K562 (cell line): ENCODE data around the gene FZD4. TPM values are rescaled to one million over a fixed set of nuclear protein-coding genes. Genes with fewer than 3 reads are reported as not detected.

Source experiments
- ATAC-seq: fragments of 200-7000 bp; cut with Tn5 transposase; 3 replicates; pipeline ENCODE4 v1.9.1; 2020; ENCODE audit warnings: moderate library complexity
- BruUV-seq: library from RNA; stranded (reverse); fragments of 400-500 nt; replicated peaks from 2 replicates; lab custom pipeline; 2021; lab: Mats Ljungman, UMichigan
- CTCF ChIA-PET: fragments of 300-600 bp; formaldehyde crosslinking; extraction: SDS; loops from one replicate; lab custom pipeline; 2021; ENCODE audit warnings: low intra/inter-chr PET ratio; lab: Yijun Ruan, JAX
- POLR2A ChIA-PET: fragments of 300-600, 350-650 bp; sonication (Branson Sonifier 250); formaldehyde crosslinking; extraction: SDS; loops from one replicate; lab custom pipeline; 2021; ENCODE audit warnings: antibody characterized with exemption, inconsistent platforms; lab: Yijun Ruan, JAX
- DNase-seq, 4 experiments: peaks; one replicate each; pipeline versions ENCODE4 v3.0.0 to v3.0.0-alpha.2; 2011 to 2018; ENCODE audit warnings: low spot score in 3 of 4, mixed read lengths in 3 of 4; ENCODE audit errors: extremely low read depth in 1 of 4
- FAIRE-seq: peaks from 2 replicates; lab custom pipeline; 2011; peaks lifted over from hg19 to GRCh38; lab: Jason Lieb, UNC
- H2AFZ ChIP-seq: 2 replicates; pipeline ENCODE4 v1.6.0; 2011; ENCODE audit warnings: low read depth, low read length, control low read depth, inconsistent platforms
- H3K27ac ChIP-seq: fragments of 200-600 bp; 3 replicates; pipeline ENCODE4 v1.8.0; 2011; ENCODE audit warnings: low read depth, mild to moderate bottlenecking, control low read depth, inconsistent platforms, low read length, moderate library complexity, mixed read lengths; ENCODE audit errors: extremely low read depth
- H3K27me3 ChIP-seq, 2 experiments: fragments of 300-600 bp in 1 of 2; 2 replicates in 1 of 2; 3 replicates in 1 of 2; pipeline versions ENCODE4 v1.6.0 to v1.8.0; 2011; ENCODE audit warnings: inconsistent platforms in 2 of 2, low read length in 2 of 2, mild to moderate bottlenecking in 1 of 2, mixed read lengths in 1 of 2, moderate library complexity in 1 of 2; ENCODE audit not compliant: control insufficient read depth in 2 of 2, insufficient read depth in 2 of 2
- H3K36me3 ChIP-seq: fragments of 300-600 bp; 3 replicates; pipeline ENCODE4 v1.8.0; 2011; ENCODE audit warnings: mild to moderate bottlenecking, low read length, inconsistent platforms; ENCODE audit not compliant: control insufficient read depth, insufficient read depth
- H3K4me1 ChIP-seq, 2 experiments: fragments of 200-600 bp in 1 of 2; replicated peaks in 1 of 2; 2 replicates in 1 of 2; 3 replicates in 1 of 2; pipeline versions ENCODE4 v1.5.1 to v1.8.0; 2011; ENCODE audit warnings: inconsistent platforms in 2 of 2, low read length in 2 of 2, mild to moderate bottlenecking in 1 of 2, mixed read lengths in 1 of 2, moderate library complexity in 1 of 2; ENCODE audit not compliant: control insufficient read depth in 2 of 2, insufficient read depth in 2 of 2
- H3K4me2 ChIP-seq: 2 replicates; pipeline ENCODE4 v1.6.1; 2011; ENCODE audit warnings: low read length, control low read depth, inconsistent platforms, mixed read lengths; ENCODE audit not compliant: insufficient read depth
- H3K4me3 ChIP-seq: fragments of 200-600 bp; sonication (generic), shearing (Covaris generic); 2 replicates; pipeline ENCODE4 v1.5.1; 2016; ENCODE audit warnings: control low read depth, inconsistent platforms
- H3K79me2 ChIP-seq: fragments of 200-600 bp; 3 replicates; pipeline ENCODE4 v1.8.0; 2011; ENCODE audit warnings: low read length, inconsistent platforms; ENCODE audit not compliant: control insufficient read depth, insufficient read depth
- H3K9ac ChIP-seq, 2 experiments: 2 replicates each; pipeline versions ENCODE4 v1.6.0 to v1.6.1; 2011; ENCODE audit warnings: low read depth in 2 of 2, low read length in 2 of 2, control low read depth in 1 of 2, inconsistent platforms in 1 of 2, mild to moderate bottlenecking in 1 of 2, mixed read lengths in 1 of 2; ENCODE audit not compliant: insufficient read depth in 1 of 2
- H3K9me1 ChIP-seq: one replicate; pipeline ENCODE4 v1.6.0; 2011; ENCODE audit warnings: inconsistent platforms, mild to moderate bottlenecking, low read length, moderate library complexity; ENCODE audit not compliant: control insufficient read depth, insufficient read depth
- H3K9me3 ChIP-seq: replicated peaks from 2 replicates; pipeline ENCODE4 v1.5.1; 2011; ENCODE audit warnings: low read depth, low read length, inconsistent platforms; ENCODE audit not compliant: control insufficient read depth, insufficient read depth
- H4K20me1 ChIP-seq: replicated peaks from 2 replicates; pipeline ENCODE4 v1.6.1; 2011; ENCODE audit warnings: low read length, inconsistent platforms, mixed read lengths; ENCODE audit not compliant: control insufficient read depth, insufficient read depth
- ARHGAP35 ChIP-seq: fragments of 450-650 bp; IDR thresholded peaks from 2 replicates; pipeline ENCODE4 v1.6.1; 2018; ENCODE audit not compliant: partially characterized antibody
- CHD4 ChIP-seq: fragments of 200-600 bp; sonication (generic); IDR thresholded peaks from 3 replicates; pipeline ENCODE4 v1.6.1; 2012; ENCODE audit warnings: low read depth, mild to moderate bottlenecking, mixed read lengths, low read length, inconsistent platforms; ENCODE audit not compliant: insufficient read depth, insufficient replicate concordance, poor library complexity, severe bottlenecking
- MAFG ChIP-seq: fragments of 450-650 bp; conservative IDR thresholded peaks from 2 replicates; pipeline ENCODE4 v1.6.1; 2016; ENCODE audit warnings: missing genetic modification characterization, missing compliant biosample characterization
- NFRKB ChIP-seq: fragments of 450-650 bp; IDR thresholded peaks from 2 replicates; pipeline ENCODE4 v1.6.1; 2016; ENCODE audit warnings: low read depth
- PKNOX1 ChIP-seq: fragments of 450-650 bp; IDR thresholded peaks from 2 replicates; pipeline ENCODE4 v1.6.1; 2016
- TEAD4 ChIP-seq, 2 experiments: sonication (generic) in 1 of 2; formaldehyde crosslinking in 1 of 2; IDR thresholded peaks; 2 replicates each; pipeline versions ENCODE4 v1.6.1 to v1.8.0; 2012 to 2022; ENCODE audit warnings: borderline replicate concordance in 1 of 2, inconsistent platforms in 1 of 2, low read length in 1 of 2, mild to moderate bottlenecking in 1 of 2, missing genetic modification reagents in 1 of 2
- THAP7 ChIP-seq: fragments of 250-450 bp; sonication (Bioruptor Pico); IDR thresholded peaks from 2 replicates; pipeline ENCODE4 v1.5.0; 2021
- TSC22D4 ChIP-seq: fragments of 450-650 bp; IDR thresholded peaks from 2 replicates; pipeline ENCODE4 v1.6.1; 2016; ENCODE audit warnings: missing genetic modification characterization, missing biosample characterization, control low read depth
- U2AF1 ChIP-seq: fragments of 200-400 bp; formaldehyde crosslinking; optimal IDR thresholded peaks from 2 replicates; pipeline ENCODE3; 2017; ENCODE audit warnings: mild to moderate bottlenecking, low read depth, low read length, moderate library complexity
- ZNF124 ChIP-seq: sonication (generic); formaldehyde crosslinking; IDR thresholded peaks from 2 replicates; pipeline ENCODE4 v1.8.1; 2022; ENCODE audit warnings: missing genetic modification reagents
- ZNF165 ChIP-seq: fragments of 250-450 bp; sonication (Bioruptor Pico); IDR thresholded peaks from 2 replicates; pipeline ENCODE4 v1.4.0; 2020; ENCODE audit warnings: borderline replicate concordance
- ZNF830 ChIP-seq: fragments of 250-450 bp; sonication (Bioruptor Pico); IDR thresholded peaks from 2 replicates; pipeline ENCODE4 v1.5.0; 2021; ENCODE audit warnings: mild to moderate bottlenecking
- WGBS: fragments of 100-300 bp; shearing (Covaris generic); methylation state at CpG from one replicate; pipeline ENCODE4 v1.1.6; 2016; ENCODE audit warnings: low coverage, mixed read lengths; ENCODE audit not compliant: insufficient coverage; ENCODE audit errors: missing lambda C conversion rate; 5-methylcytosine and 5-hydroxymethylcytosine counted together
- in situ Hi-C: fragments of 300-500 bp; cut with MboI; formaldehyde crosslinking; loops from 4 replicates; pipeline ENCODE4 v1.15.0; 2018; ENCODE audit warnings: inconsistent platforms, mixed read lengths
- intact Hi-C: fragments of 100-400 bp; cut with micrococcal nuclease; formaldehyde crosslinking; loops from 2 replicates; pipeline ENCODE4 v1.14.2; 2022
- polyA plus RNA-seq, 8 experiments: library from polyadenylated mRNA; depleted of rRNA in 4 of 8; stranded (reverse) in 5 of 8; unstranded in 3 of 8; fragments of >200 nt; fragmentation: Nextera tagmentation in 2 of 8; fragmentation: Illumina TruSeq in 1 of 8; extraction: Ambion mirVana in 2 of 8; extraction: Trizol in 1 of 8; gene quantifications; 2 replicates each; pipeline versions ENCODE4 v1.2.1 to v1.2.3, GENCODE V29; 2011 to 2014; ENCODE audit warnings: inconsistent platforms in 1 of 8, missing spikeins in 1 of 8
- total RNA-seq, 7 experiments: library from RNA; depleted of rRNA in 6 of 7; stranded (reverse); fragments of >200 nt in 6 of 7; fragmentation: Illumina TruSeq in 2 of 7; extraction: Trizol in 2 of 7; gene quantifications; 2 replicates each; pipeline versions ENCODE4 v1.2.1 to v1.2.3, GENCODE V29; 2011 to 2021; ENCODE audit warnings: low replicate concordance in 1 of 7
- TF ChIP-seq, protein P1 (sequence below): fragments of 450-650 bp; IDR thresholded peaks from 2 replicates; pipeline ENCODE4 v1.6.1; 2018; ENCODE audit not compliant: partially characterized antibody
- TF ChIP-seq, protein P2 (sequence below): IDR thresholded peaks from 3 replicates; pipeline ENCODE4 v1.6.1; 2011; ENCODE audit warnings: borderline replicate concordance, mild to moderate bottlenecking, moderate library complexity; ENCODE audit not compliant: insufficient read length; ENCODE audit errors: extremely low read depth

Gene FZD4
- total and polyA plus RNA-seq, 9 of the 15 experiments (the other 6 are each of a cell fraction or from before 2014, with no cell fraction given) = 1.2 to 7.9 (median 5.8) TPM

DNA sequence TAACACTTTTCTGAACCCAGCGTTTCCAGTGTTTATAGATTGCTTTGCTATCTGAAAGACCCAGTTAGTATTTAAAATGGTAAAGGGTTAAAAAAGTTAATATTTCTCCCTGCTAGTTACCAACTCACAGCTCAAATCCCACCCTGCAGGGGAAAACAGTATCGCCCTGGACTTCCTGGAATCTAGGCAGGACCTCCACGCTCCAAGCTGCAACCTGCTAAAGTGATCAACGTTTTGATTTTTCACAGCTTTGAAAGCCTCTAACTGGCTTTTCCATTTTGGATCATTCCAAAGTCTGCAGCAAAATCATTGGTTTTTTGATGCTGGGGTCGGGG lies 4.6 kb downstream of the FZD4 start:
- H3K9ac ChIP-seq = no peak overlapping the region
- TF ChIP-seq CHD4 = no peak
- TF ChIP-seq MAFG = no peak
- TF ChIP-seq, protein P1, sequence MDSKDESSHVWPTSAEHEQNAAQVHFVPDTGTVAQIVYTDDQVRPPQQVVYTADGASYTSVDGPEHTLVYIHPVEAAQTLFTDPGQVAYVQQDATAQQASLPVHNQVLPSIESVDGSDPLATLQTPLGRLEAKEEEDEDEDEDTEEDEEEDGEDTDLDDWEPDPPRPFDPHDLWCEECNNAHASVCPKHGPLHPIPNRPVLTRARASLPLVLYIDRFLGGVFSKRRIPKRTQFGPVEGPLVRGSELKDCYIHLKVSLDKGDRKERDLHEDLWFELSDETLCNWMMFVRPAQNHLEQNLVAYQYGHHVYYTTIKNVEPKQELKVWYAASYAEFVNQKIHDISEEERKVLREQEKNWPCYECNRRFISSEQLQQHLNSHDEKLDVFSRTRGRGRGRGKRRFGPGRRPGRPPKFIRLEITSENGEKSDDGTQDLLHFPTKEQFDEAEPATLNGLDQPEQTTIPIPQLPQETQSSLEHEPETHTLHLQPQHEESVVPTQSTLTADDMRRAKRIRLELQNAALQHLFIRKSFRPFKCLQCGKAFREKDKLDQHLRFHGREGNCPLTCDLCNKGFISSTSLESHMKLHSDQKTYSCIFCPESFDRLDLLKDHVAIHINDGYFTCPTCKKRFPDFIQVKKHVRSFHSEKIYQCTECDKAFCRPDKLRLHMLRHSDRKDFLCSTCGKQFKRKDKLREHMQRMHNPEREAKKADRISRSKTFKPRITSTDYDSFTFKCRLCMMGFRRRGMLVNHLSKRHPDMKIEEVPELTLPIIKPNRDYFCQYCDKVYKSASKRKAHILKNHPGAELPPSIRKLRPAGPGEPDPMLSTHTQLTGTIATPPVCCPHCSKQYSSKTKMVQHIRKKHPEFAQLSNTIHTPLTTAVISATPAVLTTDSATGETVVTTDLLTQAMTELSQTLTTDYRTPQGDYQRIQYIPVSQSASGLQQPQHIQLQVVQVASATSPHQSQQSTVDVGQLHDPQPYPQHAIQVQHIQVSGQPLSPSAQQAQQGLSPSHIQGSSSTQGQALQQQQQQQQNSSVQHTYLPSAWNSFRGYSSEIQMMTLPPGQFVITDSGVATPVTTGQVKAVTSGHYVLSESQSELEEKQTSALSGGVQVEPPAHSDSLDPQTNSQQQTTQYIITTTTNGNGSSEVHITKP = no peak
- no peak for TF ChIP-seq ZNF124 (CRISPR knock-in tag)
- no peak for TF ChIP-seq ZNF830
- no peak for TF ChIP-seq PKNOX1
- no peak for TF ChIP-seq THAP7 (CRISPR knock-in tag)
- no peak for TF ChIP-seq U2AF1
- TF ChIP-seq TSC22D4 (tag) = no peak
- TF ChIP-seq, protein P2, sequence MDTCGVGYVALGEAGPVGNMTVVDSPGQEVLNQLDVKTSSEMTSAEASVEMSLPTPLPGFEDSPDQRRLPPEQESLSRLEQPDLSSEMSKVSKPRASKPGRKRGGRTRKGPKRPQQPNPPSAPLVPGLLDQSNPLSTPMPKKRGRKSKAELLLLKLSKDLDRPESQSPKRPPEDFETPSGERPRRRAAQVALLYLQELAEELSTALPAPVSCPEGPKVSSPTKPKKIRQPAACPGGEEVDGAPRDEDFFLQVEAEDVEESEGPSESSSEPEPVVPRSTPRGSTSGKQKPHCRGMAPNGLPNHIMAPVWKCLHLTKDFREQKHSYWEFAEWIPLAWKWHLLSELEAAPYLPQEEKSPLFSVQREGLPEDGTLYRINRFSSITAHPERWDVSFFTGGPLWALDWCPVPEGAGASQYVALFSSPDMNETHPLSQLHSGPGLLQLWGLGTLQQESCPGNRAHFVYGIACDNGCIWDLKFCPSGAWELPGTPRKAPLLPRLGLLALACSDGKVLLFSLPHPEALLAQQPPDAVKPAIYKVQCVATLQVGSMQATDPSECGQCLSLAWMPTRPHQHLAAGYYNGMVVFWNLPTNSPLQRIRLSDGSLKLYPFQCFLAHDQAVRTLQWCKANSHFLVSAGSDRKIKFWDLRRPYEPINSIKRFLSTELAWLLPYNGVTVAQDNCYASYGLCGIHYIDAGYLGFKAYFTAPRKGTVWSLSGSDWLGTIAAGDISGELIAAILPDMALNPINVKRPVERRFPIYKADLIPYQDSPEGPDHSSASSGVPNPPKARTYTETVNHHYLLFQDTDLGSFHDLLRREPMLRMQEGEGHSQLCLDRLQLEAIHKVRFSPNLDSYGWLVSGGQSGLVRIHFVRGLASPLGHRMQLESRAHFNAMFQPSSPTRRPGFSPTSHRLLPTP = no peak
- TF ChIP-seq ZNF165 (CRISPR knock-in tag) = no peak
- TF ChIP-seq NFRKB = no peak
- no peak for TF ChIP-seq ARHGAP35
- TF ChIP-seq TEAD4 (IDR thresholded peaks at IDR 0.05; ENCODE audit: low read length) = no peak
- TF ChIP-seq TEAD4 (CRISPR knock-in tag; IDR thresholded peaks at IDR 0.05; ENCODE audit: borderline replicate concordance) = no peak

More for the DNA sequence above, 4.6 kb downstream of the FZD4 start:
- Histone ChIP-seq H3K79me2 (peaks cover 14% of the 10 kb centered on the region), H3K27ac (no peak overlapping the region), H3K27me3 (no peaks in the 10 kb centered on the region), H4K20me1 (no peaks in the 10 kb centered on the region), H3K4me3 (no peak overlapping the region), H2AFZ (no peak overlapping the region), H3K4me1 (peaks cover 12 to 19% of the 10 kb centered on the region in 2 experiments), H3K36me3 (peaks cover 39% of the 10 kb centered on the region; the same call in 2 of the 3 replicates), H3K9me3 (no peaks in the 10 kb centered on the region), H3K4me2 (no peak overlapping the region), H3K9me1 (peaks cover 2% of the 10 kb centered on the region)
- no peak for FAIRE-seq
- POLR2A ChIA-PET = interaction anchor here (0.9 kb wide), 1 partner anchor 16 kb away, joined by 4 read pairs; no protein-coding TSS in a partner anchor
- intact Hi-C loops = loop anchor here (5.0 kb wide), 1 partner anchor 87 kb away; the partner anchor contains the start of gene TMEM135
- no TSS peak for BruUV-seq
- no peak for ATAC-seq
- CTCF ChIA-PET = no interaction called here
- in situ Hi-C loops = no loop called here
- WGBS = 48% methylated on average over 5 of the region's 5 CpGs
- DNase-seq = no peak
